Forelimb muscle (tissue), 1 donor: Measurements from ENCODE around the gene MRPL3. TPM values are rescaled to one million over a fixed set of nuclear protein-coding genes. Genes with fewer than 3 reads are reported as not detected.

Source experiments
- DNase-seq: peaks from one replicate; pipeline ENCODE4 v3.0.0-alpha.2; 2013; ENCODE audit warnings: low read depth
- polyA plus RNA-seq: library from polyadenylated mRNA; unstranded; fragments of 120-200 nt; gene quantifications from one replicate; pipeline ENCODE4 v1.2.1, GENCODE V29; 2013; ENCODE audit not compliant: insufficient read length

The MRPL3 gene
- 76.5 TPM for polyA plus RNA-seq

- peak; percentile 61 for DNase-seq
Observed at GRCh38 chr3:131502530-131503319, at the start of gene MRPL3. Gene MRPL3, minus strand, starts transcription at chr3:131502971. Its CDS starts 150 bp downstream, at chr3:131502821.

DNA sequence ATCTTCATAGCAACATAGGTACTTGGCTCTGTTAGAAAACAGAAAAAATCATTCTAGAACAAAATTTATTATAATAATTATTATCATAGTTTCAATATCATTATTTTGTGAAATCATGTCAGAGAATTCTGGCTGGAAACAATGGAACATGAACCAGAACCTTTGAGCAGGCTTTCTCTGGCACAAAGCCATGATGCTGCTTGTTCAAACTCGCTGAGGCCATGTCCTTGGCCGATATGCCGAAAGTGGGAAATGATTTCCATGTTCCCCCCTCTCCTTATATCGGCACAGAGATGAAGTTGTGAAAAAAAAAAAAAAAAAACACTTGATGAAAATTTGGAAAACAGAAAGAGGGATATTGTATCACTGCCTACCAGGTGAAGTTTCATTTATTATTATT, 49.0 kb upstream of the MRPL3 start:
- no peak for DNase-seq

DNA sequence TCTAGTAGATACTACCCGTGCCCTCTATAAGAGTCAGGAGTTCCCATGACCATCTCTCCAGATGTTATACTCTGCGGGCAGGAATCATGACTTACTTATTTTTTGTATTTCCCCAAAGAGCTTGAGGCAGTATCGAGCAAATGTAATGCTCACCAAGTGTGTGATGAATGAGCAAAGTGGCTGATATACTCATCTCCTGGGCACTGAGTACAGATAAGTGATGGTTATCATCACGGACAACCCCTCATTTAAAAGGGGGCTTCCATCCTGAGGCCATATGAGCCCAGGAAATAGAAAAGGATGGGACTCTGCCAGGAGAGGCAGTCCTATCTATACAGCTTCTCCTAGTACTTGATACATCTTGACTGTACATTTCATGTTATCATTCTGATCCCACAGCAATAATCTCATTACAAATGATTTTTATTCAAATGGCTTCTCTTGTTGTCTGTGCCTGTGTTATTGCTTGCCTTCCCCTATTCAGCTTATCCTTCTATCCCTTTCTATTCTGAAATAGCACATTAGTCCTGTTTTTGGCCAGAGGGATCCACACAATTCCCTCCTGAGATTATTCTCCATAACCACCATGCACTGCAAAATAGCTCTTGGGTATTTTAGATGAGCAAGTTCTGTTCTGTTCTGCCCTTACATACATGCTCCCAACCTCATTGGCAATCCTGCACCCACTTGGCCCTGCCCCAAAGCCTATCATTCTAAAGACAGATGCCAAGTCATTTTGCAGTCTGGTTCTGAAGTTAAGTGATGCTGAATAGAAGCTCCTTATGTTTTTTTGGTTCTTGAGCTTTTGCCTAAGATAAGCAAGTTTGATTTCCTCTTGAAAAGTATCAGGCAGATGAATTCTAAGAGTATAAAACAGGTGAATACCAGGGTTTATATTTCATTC, 48.0 kb upstream of the MRPL3 start:
- no peak for DNase-seq

DNA sequence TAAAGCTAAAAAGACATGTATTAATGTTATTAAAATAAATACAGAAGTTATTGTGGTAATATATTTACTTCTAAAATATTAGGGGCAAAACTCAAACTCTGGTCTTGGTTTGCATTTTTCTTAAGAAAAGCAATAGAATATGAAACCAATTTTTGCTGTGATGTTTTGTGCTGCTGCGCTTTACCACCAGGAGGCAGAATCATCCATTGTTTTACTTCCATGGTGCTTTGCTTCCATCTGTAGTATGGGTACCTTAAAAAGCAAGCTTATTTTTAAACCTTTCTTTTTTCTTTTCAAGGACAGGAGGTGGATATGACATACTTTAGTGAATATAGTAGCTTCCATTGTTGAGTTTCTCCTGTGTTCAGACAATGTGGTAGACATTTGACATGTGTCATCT, 46.6 kb upstream of the MRPL3 start:
- no peak for DNase-seq

DNA sequence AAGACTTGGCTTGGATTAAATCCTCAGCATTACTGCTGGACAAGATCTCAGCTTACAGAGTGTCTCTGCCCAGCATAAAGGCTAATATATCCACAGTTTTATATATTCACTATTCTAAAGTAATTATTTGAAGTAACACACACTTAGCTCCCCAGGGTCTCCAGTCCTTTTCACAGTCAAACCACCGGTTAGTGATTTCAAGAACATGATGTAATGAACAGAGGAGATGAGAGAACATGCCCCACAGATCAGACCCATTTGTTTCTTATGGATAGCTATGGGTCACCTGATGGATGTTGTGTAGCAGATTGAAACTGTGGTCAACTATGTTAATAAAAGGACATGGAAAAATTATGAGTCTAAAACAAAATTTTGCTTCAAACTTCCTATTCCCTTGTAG, 44.8 kb upstream of the MRPL3 start:
- DNase-seq: no peak

DNA sequence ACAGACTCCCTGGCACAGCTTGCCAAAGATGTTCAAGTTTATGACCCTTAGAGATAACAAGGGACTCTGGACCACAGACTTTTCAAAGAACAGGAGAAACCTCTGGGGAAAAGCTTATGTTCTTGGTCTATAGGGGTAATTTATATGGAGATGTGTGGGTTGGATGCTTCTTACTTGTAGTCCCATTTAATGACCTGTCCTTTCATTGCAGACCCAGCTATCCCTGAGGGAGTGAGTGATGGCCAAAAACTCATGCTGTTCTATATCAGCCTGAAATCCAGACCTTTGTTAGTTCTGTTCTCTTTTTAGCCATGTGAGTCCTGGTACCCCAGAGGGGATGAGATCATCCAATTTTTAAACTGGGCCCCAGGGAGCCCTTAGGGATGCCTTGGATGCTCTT, 43.7 kb upstream of the MRPL3 start:
- no peak for DNase-seq

GRCh38 chr3:131544557-131544956, 41.8 kb upstream of the MRPL3 start:
- DNase-seq: no peak

DNA sequence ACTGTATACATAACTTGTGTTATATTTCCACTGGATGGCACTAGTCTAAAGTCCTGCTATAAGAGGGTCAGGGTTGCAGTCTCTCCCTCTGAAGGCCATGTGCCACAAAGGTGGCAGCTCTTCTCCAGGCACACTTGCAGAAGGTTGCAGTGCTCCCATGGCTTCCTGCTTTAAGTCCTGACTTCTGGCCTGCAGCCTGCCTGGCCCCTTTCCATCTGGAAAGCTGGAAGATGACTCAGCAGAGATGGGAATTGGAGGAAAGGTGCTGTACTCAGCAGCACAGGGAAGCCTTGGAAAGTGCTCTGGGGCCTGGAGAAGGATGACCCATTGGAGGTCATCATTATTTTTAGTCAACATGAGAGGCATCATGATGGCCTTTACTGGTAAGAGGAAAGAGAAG, 40.9 kb upstream of the MRPL3 start:
- DNase-seq: no peak

- DNase-seq: no peak
Observed at GRCh38 chr3:131541288-131541687, 38.5 kb upstream of the MRPL3 start.

DNA sequence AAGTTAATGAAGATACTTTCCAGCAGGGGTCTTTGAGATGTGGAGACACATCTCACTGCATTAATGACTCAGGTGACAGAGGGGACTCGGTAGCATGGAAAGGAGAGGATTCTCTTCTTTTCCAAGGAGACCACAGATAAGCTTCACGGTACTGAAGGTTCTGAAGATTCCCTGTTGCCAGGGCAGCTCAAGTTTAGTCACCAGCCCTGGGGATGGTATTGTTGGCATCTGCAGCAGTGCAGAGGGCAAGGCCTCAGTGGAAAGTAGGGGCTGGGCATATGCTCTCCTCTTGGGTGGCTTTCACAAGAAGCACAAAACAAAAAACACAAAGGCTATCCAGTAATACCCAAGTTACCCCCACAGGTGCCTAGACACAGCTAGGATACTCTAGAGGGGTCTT, 38.0 kb upstream of the MRPL3 start:
- DNase-seq: no peak

DNA sequence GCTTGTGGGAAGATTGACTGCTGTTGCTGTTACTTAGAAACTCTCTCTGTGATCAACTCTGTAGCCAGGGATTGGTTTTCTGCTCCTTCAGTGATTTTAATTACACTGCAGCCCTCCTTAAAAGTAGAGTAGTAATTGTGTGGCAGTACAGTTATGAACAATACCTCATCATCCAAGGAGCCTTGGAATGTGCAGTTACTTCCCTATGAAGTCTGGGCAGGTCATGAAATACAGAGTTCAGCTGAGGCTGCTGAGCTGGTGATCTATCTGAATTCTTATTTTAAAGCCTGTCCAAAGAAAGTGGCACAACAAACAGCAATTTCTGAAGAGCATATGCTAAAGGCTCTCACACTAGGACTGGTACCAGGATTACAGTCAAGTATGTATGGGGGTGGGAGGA, 37.4 kb upstream of the MRPL3 start:
- DNase-seq: no peak

- no peak for DNase-seq
Observed at GRCh38 chr3:131538968-131539367, 36.2 kb upstream of the MRPL3 start.

- no peak for DNase-seq
Observed at GRCh38 chr3:131537531-131537930, 34.8 kb upstream of the MRPL3 start.

GRCh38 chr3:131535596-131535995, 32.8 kb upstream of the MRPL3 start:
- DNase-seq: no peak

DNA sequence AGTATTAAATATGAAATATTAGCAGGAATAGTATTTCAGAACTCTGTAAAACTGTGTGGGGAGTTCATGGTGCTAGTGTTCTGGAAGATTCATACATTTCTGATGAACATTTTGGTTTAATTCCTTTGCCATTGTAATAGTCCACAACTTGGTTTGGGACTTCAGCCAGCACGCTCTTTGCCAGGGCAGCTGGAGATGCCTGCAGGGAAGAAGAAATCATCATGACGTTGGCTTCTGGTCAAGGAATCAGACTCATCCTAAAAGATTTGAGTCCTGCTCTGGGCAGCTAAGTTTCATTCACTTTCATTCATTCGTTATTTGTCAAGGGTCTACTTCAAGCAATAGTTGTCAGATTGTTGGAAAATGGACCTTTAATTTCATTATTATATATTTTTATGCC, 32.4 kb upstream of the MRPL3 start:
- DNase-seq: no peak

GRCh38 chr3:131532645-131533044, 29.9 kb upstream of the MRPL3 start:
- no peak for DNase-seq

DNA sequence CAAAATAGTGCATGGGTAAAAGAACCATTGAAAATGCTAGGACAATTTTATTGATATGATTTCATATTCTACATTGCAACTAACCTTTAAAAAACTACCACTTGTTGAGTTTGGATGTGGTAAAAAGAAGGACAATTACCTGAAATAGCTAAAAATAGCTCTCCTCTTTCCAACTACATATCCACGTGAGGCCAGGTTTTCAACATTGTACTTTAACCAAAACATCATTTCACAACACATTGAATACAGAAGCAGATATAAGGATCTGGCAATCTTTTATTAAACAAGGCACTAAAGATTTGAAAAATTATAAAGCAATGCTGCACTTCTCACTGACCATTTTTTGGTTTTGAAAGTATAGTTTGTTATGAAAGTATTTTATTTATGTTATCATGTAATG, 28.1 kb upstream of the MRPL3 start:
- DNase-seq: no peak

DNA sequence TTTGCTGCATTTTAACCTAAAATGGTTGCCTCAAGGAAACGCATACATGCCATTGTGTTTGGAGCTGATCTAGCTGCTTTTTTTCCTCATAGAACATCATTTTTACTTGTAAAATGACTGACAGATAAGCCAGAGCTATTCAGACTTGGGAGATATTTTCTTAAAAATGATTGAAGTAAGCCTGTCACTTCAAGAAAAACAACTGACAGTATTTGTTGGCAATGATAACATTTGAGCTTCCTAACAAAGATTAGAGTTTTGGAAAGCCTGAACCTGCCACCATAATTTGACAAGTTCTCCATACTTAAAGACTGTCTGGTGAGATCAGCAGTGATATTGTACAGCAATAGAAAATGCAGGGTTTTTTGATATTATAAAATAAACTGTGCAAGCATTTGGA, 27.6 kb upstream of the MRPL3 start:
- DNase-seq: no peak

- DNase-seq: no peak
Observed at GRCh38 chr3:131526801-131527347, 24.1 kb upstream of the MRPL3 start.

DNA sequence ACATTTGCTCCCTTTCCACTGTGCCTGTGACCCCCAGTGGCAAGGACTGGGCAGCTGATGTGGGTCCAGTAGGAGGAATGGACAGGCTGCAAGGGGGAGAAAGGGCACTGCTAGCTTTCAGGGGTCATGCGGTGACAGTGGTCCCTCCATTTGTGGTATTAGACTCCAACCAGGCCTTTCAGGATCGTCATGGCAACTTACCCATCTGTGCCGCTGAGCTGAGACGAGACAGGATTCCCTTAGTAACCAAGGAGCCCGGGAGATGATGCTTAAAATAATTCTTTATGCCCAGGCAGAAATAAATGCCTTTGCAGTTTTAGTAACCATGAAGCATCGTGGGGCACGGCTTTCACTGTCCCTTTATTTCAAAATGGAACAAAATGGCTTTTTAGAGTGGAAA, 15.9 kb upstream of the MRPL3 start:
- DNase-seq: no peak

GRCh38 chr3:131505421-131505820, 2.6 kb upstream of the MRPL3 start:
- no peak for DNase-seq

DNA sequence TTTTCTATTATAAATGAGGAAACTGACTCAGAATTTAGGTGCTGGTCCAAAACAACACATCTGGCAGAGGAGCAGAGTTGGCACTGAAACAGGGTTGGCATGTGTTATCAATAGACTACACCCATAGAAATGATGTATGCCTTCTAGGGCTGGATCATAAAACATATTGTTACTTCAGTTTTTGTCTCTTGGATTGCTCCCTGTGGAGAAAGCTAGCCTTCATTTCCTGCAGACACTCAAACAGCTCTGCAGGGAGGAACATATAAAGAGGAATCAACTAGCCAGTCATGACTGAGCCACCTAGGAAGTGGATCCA, 507 bp upstream of the MRPL3 start:
- DNase-seq: no peak

DNA sequence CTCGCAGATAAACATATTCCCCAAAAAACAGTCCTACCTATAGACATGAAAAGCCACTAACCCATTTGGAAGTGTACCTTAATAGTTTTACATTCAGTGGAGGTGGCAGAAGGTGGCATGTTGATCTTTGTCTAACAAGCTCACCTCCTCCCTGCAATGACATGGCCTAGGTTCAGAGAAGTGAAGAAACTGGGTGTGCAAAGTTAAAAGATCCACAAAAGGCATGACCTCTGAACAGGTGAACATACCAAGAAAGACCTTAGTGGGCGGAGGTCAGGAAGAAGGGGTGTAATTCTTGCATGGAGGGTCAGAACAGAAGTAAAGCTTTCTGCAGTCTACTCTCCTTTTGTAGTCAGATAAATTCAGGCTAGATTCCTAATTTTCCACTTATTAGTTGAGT, 822 bp downstream of the MRPL3 start:
- no peak for DNase-seq
